Mesenteric fat pad (tissue), 1 donor: ENCODE results near the gene IQCM. TPM values are rescaled to one million over a fixed set of nuclear protein-coding genes. Genes with fewer than 3 reads are reported as not detected.

Source experiments
- DNase-seq: peaks from one replicate; pipeline ENCODE4 v3.0.0-alpha.2; 2020; ENCODE audit warnings: low spot score
- long read RNA-seq: library from polyadenylated mRNA; unstranded; transcript quantifications from one replicate; pipeline ENCODE4 v2.0.0, GENCODE V29; 2020
- total RNA-seq: library from RNA; stranded (reverse); fragmentation: NEBNext Ultra II Directional; extraction: Animal tissue kit (Norgen Biotek cat#: 25700); gene quantifications from one replicate; pipeline ENCODE4 v1.2.1, GENCODE V29; 2021
- donor health status: DM: yes; HTN: yes; CAD: no.

The IQCM gene, protein sequence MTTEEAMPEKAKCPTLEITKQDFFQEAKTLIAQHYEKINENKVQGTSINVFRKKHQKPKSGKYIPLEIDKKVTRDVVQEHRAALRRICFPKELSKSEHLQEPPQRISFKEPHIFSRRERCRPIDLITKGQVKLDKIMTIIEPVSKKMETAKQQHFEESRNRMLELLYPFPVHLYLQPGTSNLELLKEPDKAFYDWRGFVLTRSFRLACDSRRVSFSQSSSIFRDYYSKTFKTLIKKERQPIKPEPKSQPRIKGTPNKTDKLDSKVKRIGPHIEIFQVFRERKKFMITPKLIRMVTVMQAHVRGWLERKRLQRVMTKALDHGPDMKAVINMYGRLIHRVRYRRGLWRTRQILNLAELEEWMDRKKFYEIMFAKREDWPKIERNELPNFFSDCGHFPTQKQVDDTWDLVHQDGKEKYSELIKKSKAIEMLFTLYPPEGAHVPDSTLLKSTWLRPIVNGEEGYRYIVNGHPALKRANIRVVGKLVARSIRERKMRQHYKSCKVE
- total RNA-seq, result not detected
- long read RNA-seq, result 0 reads

GRCh38 chr4:149815743-149816142 lies at the start of gene IQCM:
TSS of gene IQCM (minus strand) at chr4:149815843. CDS start at chr4:149742691, 73,152 bp downstream.
- DNase-seq, result no peak

GRCh38 chr4:149857446-149857845 lies 41.8 kb upstream of the IQCM start:
- no peak for DNase-seq

GRCh38 chr4:149845743-149846142 lies 30.1 kb upstream of the IQCM start:
- DNase-seq, result no peak

GRCh38 chr4:149841686-149842085 lies 26.0 kb upstream of the IQCM start:
- DNase-seq, result no peak

DNA sequence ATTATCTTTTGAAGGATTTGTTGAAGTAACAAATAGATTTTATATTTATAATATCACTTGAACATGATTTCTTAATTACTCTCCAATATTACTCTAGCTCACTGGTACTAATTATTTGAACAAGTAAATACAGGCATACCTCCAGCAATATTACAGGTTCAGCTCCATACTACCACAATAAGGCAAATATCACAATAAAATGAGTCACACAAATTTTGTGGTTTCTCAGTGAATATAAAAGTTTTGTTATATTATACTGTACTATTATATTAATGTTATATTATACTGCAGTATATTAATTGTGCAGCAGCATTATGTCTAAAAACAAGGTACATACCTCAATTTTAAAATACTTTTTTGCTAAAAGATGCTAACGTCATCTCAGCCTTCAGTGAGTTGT lies 22.4 kb upstream of the IQCM start:
- DNase-seq, result no peak

DNA sequence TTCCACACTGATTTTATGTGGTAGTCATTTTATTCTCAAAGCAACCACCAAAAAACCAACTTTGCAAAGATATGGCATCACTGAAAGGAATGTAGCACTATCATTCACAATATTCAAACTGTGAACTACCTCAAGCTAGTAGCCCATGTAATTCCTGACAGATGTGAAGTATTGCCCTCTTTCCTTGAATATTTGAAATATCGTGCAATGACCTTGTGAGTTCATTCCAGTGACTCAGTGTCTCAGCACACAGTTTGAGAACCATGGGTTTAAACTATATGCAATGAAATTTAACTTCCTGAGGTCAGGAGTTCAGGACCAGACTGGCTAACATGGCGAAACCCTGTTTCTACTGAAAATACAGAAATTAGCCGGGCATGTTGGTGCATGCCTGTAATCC lies 20.9 kb upstream of the IQCM start:
- DNase-seq, result no peak

- DNase-seq, result no peak
These were observed 19.6 kb upstream of the IQCM start for GRCh38 chr4:149835280-149835679.

DNA sequence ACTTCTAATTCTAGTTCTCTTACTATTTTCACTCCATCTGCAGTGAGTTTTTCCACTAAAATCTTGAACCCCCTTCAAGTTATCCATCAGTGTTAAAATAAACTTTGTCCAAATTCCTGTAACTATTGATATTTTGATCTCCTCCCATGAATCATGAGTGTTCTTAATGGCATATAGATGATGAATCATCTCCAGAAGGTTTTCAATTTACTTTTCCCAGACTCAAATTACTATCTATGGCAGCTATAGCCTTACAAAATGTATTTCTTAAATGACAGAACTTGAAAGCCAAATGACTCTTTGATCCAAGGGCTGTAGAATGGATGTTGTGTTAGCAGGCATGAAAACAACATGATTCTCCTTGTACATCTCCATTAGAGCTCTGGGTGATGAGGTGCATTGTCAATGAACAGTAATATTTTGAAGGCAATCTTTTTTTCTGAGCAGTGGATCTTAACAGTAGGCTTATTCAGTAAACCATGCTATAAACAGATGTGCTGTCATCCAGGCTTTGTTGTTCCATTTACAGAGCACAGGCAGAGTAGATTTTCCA lies 16.1 kb upstream of the IQCM start:
- no peak for DNase-seq

DNA sequence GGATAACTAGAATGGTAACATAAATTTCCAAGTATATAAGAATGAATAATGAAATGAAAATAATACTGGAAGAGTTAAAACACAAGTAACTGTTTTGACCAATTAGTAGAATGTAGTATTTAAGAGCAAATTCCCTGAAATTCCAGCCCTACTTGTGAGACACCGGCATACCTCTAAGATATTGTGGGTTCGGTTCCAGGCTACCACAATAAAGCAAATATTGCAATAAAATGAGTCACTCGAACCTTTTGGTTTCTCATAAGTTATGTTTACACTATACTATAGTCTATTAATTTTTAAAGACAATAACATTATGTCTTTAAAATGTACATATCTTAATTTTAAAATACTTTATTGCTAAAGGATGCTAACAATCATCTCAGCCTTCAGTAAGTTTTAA lies 15.2 kb upstream of the IQCM start:
- no peak for DNase-seq

GRCh38 chr4:149825336-149825735 lies 9.7 kb upstream of the IQCM start:
- no peak for DNase-seq

GRCh38 chr4:149823769-149824221 lies 8.2 kb upstream of the IQCM start:
- DNase-seq, result no peak

GRCh38 chr4:149801416-149801815 lies 14.2 kb downstream of the IQCM start:
- DNase-seq, result no peak

DNA sequence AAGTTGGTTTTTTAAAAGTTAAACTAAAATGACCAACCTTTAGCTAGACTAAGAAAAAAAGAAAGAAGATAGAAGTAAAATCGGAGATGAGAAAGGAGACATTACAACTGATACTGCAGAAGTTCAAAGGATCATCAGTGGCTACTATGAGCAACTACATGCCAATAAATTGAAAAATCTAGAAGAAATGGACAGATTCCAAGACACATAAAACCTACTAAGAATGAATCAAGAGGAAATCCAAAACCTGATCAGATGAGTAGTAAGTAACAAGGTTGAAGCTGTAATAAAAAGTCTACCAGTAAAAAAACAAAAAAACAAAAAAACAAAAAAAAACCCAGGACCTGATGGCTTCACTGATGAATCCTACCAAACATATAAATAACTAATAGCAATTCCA lies 16.1 kb downstream of the IQCM start:
- no peak for DNase-seq

DNA sequence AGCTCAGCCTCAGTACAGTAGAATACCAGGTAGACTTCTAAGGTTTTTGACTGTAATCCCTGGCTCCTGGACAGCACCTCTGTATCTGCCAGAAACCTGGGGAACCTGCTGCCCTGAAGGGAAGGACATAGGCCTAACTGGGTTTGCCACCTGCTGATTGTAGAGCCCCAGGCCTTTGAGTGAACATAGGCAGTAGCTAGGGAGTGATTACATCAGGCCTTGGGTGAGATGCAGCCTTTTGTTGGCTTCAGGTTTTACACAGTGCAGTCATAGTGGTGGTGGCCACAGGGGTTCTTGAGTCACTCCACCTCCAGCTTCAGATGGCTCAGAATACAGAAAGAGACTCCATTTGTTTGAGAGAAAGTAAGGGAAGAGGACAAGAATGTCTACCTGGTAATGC lies 19.3 kb downstream of the IQCM start:
- DNase-seq, result no peak

DNA sequence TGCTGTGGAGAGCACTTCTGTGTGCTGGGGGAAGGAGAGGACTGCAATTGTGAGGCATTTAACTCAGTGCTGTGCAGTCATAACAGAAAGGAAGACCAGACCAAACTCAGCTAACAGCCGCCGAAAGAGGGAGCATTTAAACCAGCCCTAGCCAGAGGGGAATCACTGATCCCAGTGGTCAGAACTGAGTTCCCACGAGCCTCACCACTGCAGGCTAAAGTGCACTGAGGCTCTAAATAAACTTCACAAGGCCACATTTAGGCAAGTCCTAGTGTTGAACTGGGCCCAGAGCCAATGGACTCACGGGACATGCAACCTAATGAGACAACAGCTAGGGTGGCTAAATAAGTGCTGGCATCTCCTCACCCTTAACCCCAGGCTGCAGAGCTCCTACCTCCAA lies 20.4 kb downstream of the IQCM start:
- DNase-seq, result no peak

DNA sequence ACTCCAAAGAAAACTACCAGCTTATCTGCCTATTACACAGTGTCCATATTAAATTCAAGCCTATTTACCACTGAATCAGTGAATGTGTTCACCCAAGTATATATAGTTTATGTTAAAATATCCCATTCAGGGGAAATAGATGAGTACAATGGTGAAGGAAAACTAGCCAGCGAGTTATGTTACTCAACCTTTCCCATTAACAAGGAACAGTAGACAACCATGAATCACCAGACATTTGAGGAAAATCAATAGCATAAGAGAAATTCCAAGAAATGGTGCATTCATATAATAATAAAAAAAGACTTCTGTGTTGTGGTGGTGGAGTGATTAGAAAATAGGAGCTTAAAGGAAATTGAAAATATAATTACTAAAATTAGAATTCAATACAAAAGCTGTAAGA lies 21.3 kb downstream of the IQCM start:
- no peak for DNase-seq

GRCh38 chr4:149793459-149793858 lies 22.2 kb downstream of the IQCM start:
- no peak for DNase-seq

GRCh38 chr4:149791851-149792250 lies 23.8 kb downstream of the IQCM start:
- no peak for DNase-seq

GRCh38 chr4:149790172-149790907 lies 25.3 kb downstream of the IQCM start:
- no peak for DNase-seq

- DNase-seq, result no peak
These were observed 27.3 kb downstream of the IQCM start for GRCh38 chr4:149788300-149788699.

GRCh38 chr4:149785696-149786431 lies 29.8 kb downstream of the IQCM start:
- DNase-seq, result no peak
